A549 (cell line): ENCODE results near the gene ZNF22. TPM values are rescaled to one million over a fixed set of nuclear protein-coding genes. Genes with fewer than 3 reads are reported as not detected.

ENCODE experiments used
- polyA plus RNA-seq, 4 experiments: library from polyadenylated mRNA; depleted of rRNA in 3 of 4; stranded (reverse); fragments of >200 nt; fragmentation: RNase III in 1 of 4; extraction: RNeasy Plus Mini Kit Qiagen cat#74134 plus additional on column Dnase treatment in 1 of 4; gene quantifications; 2 replicates in 3 of 4; 3 replicates in 1 of 4; pipeline ENCODE4 v1.2.3, GENCODE V29; 2011 to 2017

Gene ZNF22
- polyA plus RNA-seq, 2 of the 4 experiments (the other 2 are of a cell fraction), result 8.5 to 13.0 TPM

Other genes with a start within 250 kb of the ZNF22 start
- gene TMEM72, start 89.6 kb upstream of the ZNF22 start, polyA plus RNA-seq (2011; rRNA removed), result not detected in 2 replicates
- not detected in 3 replicates for gene TMEM72, start 89.6 kb upstream of the ZNF22 start, polyA plus RNA-seq (2017; fragmentation: RNase III; extraction: RNeasy Plus Mini Kit Qiagen cat#74134 plus additional on column Dnase treatment)
- 2.1 and 2.2 TPM in 2 replicates for gene RASSF4, start 41.1 kb upstream of the ZNF22 start, polyA plus RNA-seq (2011; rRNA removed)
- 1.3 to 2.3 TPM (median 1.9 TPM) in 3 replicates for gene RASSF4, start 41.1 kb upstream of the ZNF22 start, polyA plus RNA-seq (2017; fragmentation: RNase III; extraction: RNeasy Plus Mini Kit Qiagen cat#74134 plus additional on column Dnase treatment)
- gene DEPP1, start 22.1 kb upstream of the ZNF22 start, polyA plus RNA-seq (2011; rRNA removed), result 0.89 and 0.92 TPM in 2 replicates
- 0.22 to 0.50 TPM (median 0.46 TPM) in 3 replicates for gene DEPP1, start 22.1 kb upstream of the ZNF22 start, polyA plus RNA-seq (2017; fragmentation: RNase III; extraction: RNeasy Plus Mini Kit Qiagen cat#74134 plus additional on column Dnase treatment)